AG04449 (cell line): Measurements from ENCODE around the gene MMP23B.

Experiments used
- CTCF ChIA-PET: fragments of 350-600 bp; formaldehyde crosslinking; extraction: SDS; loops from one replicate; lab custom pipeline; 2021; ENCODE audit warnings: antibody characterized with exemption; lab: Yijun Ruan, JAX
- POLR2A ChIA-PET: fragments of 400-600, 350-600 bp; formaldehyde crosslinking; extraction: SDS; loops from one replicate; lab custom pipeline; 2020; ENCODE audit warnings: antibody characterized with exemption, inconsistent platforms; lab: Yijun Ruan, JAX
- DNase-seq: peaks from one replicate; pipeline ENCODE4 v3.0.0-alpha.2; 2010; ENCODE audit warnings: low read depth, low spot score
- H3K4me3 ChIP-seq: 2 replicates; pipeline ENCODE4 v1.5.1; 2011; ENCODE audit warnings: low read depth, mild to moderate bottlenecking, control low read depth, low read length
- TF ChIP-seq, protein P1 (sequence below): IDR thresholded peaks from one replicate; pipeline ENCODE4 v1.5.1; 2011; ENCODE audit warnings: mild to moderate bottlenecking, moderate library complexity, low read length, control low read depth, inconsistent platforms; ENCODE audit not compliant: insufficient read depth; ENCODE audit errors: missing control alignments

Gene MMP23B

DNA sequence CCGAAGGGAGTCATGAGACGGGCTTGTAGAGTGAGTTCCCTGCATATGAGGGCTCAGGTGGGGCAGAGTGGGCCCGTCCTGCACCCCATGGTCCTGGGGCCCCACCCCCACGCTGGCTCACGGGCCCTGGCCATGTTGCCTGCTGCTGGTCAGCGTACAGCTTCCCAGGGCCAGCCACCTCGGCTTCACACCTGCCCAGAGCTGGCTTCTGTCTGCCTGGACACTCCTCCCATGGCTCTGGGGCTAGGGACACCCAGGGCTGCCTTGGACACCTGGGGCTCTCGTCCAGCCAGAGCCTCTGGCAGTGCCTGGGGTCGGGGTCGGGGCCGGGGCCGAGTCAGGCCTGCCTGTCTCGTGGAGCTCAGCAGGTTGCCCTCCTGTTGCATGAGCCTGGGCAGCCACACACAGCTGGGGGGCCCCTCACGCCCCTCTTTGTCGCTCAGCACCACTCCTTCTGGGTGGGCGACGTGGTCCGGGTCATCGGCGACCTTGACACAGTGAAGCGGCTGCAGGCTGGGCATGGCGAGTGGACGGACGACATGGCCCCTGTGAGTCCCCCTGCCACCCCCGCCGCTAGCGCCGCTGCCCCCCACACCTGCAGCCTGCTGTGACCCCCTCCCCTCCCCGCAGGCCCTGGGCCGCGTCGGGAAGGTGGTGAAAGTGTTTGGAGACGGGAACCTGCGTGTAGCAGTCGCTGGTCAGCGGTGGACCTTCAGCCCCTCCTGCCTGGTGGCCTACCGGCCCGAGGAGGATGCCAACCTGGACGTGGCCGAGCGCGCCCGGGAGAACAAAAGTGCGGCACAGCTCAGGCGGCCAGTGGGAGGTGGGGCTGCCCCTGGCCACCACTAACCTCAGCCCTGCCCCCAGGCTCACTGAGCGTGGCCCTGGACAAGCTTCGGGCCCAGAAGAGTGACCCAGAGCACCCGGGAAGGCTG, 5.5 kb upstream of the MMP23B start:
- ChIA-PET CTCF (no interaction called here), POLR2A (no interaction called here)
- no peak overlapping the region for H3K4me3 ChIP-seq
- TF ChIP-seq, protein P1, sequence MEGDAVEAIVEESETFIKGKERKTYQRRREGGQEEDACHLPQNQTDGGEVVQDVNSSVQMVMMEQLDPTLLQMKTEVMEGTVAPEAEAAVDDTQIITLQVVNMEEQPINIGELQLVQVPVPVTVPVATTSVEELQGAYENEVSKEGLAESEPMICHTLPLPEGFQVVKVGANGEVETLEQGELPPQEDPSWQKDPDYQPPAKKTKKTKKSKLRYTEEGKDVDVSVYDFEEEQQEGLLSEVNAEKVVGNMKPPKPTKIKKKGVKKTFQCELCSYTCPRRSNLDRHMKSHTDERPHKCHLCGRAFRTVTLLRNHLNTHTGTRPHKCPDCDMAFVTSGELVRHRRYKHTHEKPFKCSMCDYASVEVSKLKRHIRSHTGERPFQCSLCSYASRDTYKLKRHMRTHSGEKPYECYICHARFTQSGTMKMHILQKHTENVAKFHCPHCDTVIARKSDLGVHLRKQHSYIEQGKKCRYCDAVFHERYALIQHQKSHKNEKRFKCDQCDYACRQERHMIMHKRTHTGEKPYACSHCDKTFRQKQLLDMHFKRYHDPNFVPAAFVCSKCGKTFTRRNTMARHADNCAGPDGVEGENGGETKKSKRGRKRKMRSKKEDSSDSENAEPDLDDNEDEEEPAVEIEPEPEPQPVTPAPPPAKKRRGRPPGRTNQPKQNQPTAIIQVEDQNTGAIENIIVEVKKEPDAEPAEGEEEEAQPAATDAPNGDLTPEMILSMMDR, result no peak
- no peak for DNase-seq

DNA sequence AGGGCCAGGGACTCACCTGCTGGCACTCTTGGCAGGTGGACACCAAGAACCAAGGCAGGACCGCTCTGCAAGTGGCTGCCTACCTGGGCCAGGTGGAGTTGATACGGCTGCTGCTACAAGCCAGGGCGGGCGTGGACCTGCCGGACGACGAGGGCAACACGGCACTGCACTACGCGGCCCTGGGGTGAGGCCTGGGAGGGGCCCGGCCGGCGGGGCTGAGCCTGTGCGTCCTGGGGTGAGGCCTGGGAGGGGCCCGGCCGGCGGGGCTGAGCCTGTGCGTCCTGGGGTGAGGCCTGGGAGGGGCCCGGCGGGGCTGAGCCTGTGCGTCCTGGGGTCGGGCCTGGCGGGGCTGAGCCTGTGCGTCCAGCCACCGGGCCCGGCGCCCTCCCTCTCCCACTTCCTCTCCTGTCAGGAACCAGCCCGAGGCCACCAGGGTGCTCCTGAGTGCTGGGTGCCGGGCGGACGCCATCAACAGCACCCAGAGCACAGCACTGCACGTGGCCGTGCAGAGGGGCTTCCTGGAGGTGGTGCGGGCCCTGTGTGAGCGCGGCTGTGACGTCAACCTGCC, 4.6 kb upstream of the MMP23B start:
- CTCF ChIA-PET, result no interaction called here

DNA sequence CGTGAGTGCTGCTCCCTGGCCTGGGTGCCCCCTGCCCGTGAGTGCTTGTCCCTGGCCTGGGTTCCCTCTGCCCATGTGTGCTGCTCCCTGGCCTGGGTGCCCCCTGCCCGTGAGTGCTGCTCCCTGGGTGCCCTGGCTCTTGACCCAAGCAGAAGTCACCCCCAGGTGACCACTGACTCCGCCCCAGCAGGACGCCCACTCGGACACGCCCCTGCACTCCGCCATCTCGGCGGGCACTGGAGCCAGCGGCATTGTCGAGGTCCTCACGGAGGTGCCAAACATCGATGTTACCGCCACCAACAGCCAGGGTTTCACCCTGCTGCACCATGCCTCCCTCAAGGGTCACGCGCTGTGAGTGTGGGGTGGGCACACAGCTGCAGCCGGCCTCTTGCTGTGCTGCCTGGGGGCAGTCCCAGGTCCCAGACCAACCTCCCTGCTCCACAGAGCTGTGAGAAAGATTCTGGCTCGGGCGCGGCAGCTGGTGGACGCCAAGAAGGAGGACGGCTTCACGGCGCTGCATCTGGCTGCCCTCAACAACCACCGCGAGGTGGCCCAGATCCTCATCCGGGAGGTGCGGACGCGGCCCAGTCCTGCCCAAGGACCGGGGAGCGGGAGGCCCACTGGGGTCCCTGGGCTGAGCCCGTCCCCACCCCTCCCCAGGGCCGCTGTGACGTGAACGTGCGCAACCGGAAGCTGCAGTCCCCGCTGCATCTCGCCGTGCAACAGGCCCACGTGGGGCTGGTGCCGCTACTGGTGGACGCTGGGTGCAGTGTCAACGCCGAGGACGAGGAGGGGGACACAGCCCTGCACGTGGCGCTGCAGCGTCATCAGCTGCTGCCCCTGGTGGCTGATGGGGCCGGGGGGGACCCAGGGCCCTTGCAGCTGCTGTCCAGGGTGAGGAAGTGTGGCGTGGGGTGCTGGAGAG, 3.9 kb upstream of the MMP23B start:
- H3K4me3 ChIP-seq, result no peak overlapping the region
- TF ChIP-seq, protein P1, result no peak
- ChIA-PET POLR2A (interaction anchor here (1.2 kb wide), 1 partner anchor 12 kb away, joined by 3 read pairs; no protein-coding TSS in a partner anchor), CTCF (no interaction called here)
- DNase-seq, result no peak

More for the DNA sequence above, 4.6 kb upstream of the MMP23B start:
- TF ChIP-seq, protein P1, result no peak
- H3K4me3 ChIP-seq, result no peak overlapping the region
- no peak for DNase-seq
- POLR2A ChIA-PET, result no interaction called here

DNA sequence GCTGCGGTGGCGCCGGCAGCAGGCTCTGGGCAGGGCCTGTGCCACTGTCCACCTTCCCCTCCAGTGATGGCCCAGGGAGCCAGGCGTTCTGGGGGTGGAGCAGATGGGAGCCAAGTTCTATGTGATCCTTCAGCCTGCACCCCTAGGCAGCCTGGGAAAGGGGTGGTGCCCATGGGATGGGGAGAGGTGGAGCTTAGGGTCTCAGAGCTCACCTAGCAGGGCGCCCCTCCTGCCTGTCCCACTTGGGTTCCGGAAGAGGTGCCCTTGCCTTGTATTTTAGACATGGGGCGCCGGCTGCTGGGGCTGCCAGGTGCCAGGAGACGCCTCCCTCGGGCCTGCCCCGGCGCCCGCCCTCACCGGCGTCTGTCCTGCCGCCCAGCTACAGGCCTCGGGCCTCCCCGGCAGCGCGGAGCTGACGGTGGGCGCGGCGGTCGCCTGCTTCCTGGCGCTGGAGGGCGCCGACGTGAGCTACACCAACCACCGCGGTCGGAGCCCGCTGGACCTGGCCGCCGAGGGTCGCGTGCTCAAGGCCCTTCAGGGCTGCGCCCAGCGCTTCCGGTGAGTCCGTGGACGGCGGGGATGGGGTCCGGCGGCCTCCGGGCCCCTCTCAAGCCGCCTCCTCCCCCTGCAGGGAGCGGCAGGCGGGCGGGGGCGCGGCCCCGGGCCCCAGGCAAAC, 3.1 kb upstream of the MMP23B start:
- TF ChIP-seq, protein P1, result no peak
- no peak overlapping the region for H3K4me3 ChIP-seq
- DNase-seq, result no peak
- ChIA-PET CTCF (no interaction called here), POLR2A (interaction anchor here (1.2 kb wide), 1 partner anchor 13 kb away, joined by 3 read pairs; no protein-coding TSS in a partner anchor)

DNA sequence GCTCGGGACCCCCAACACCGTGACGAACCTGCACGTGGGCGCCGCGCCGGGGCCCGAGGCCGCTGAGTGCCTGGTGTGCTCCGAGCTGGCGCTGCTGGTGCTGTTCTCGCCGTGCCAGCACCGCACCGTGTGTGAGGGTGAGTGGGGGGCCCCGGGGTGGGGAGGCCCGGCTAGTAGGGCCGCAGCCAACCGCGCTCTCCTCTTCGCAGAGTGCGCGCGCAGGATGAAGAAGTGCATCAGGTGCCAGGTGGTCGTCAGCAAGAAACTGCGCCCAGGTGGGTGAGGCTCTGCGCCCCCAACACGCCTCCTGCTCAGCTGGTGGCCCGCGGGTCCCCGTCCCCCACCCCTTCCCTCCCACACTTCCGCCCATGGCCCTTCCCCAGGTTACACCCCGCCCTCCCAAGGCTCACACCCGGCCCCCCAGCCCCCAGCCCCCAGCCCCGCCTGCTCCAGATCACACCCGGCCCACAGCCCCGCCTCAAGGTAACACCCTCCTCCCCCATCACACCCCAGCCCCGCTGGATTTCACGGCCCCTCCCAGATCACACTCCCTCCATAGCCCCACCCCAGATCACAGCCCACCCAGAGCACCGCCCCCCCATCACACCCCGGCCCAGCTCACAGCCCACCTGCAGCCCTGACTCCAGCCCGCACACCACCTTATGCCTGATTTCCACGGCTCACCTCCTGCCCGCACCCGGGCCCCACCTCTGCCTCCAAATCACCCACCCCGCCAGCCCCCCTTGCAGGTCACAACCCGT, 2.4 kb upstream of the MMP23B start:
- TF ChIP-seq, protein P1, result no peak
- ChIA-PET CTCF (no interaction called here), POLR2A (interaction anchor here (1.2 kb wide), 1 partner anchor 14 kb away, joined by 3 read pairs; no protein-coding TSS in a partner anchor)
- no peak overlapping the region for H3K4me3 ChIP-seq
- no peak for DNase-seq
